Astrocyte (in vitro differentiated cells and primary cell): Measurements from ENCODE around the gene SYCP2. TPM values are rescaled to one million over a fixed set of nuclear protein-coding genes. Genes with fewer than 3 reads are reported as not detected.

ENCODE experiments used
- DNase-seq: peaks from one replicate; pipeline ENCODE4 v3.0.0-alpha.2; 2010; ENCODE audit warnings: low read depth
- FAIRE-seq: peaks from 2 replicates; lab custom pipeline; 2011; peaks lifted over from hg19 to GRCh38; lab: Jason Lieb, UNC
- H2AFZ ChIP-seq: 2 replicates; pipeline ENCODE4 v1.6.0; 2012; ENCODE audit warnings: low read depth, low read length, inconsistent platforms
- H3K27ac ChIP-seq: 2 replicates; pipeline ENCODE4 v1.5.1; 2011; ENCODE audit warnings: low read depth, low read length, inconsistent platforms
- H3K27me3 ChIP-seq: 2 replicates; pipeline ENCODE4 v1.6.0; 2011; ENCODE audit warnings: low read length, inconsistent platforms; ENCODE audit not compliant: insufficient read depth
- H3K36me3 ChIP-seq: 2 replicates; pipeline ENCODE4 v1.5.1; 2011; ENCODE audit warnings: low read length, inconsistent platforms; ENCODE audit not compliant: insufficient read depth
- H3K4me1 ChIP-seq: 2 replicates; pipeline ENCODE4 v1.5.1; 2011; ENCODE audit warnings: low read length, inconsistent platforms; ENCODE audit not compliant: insufficient read depth
- H3K4me2 ChIP-seq: 2 replicates; pipeline ENCODE4 v1.6.0; 2012; ENCODE audit warnings: low read length, inconsistent platforms
- H3K4me3 ChIP-seq: 2 replicates; pipeline ENCODE4 v1.5.1; 2011; ENCODE audit warnings: low read depth, mild to moderate bottlenecking, low read length, inconsistent platforms; ENCODE audit not compliant: insufficient read depth
- H3K79me2 ChIP-seq: 2 replicates; pipeline ENCODE4 v1.6.0; 2012; ENCODE audit warnings: mild to moderate bottlenecking, low read length, inconsistent platforms; ENCODE audit not compliant: insufficient read depth
- H3K9ac ChIP-seq: 2 replicates; pipeline ENCODE4 v1.6.0; 2012; ENCODE audit warnings: mild to moderate bottlenecking, low read length, inconsistent platforms
- H3K9me3 ChIP-seq: 2 replicates; pipeline ENCODE4 v1.5.1; 2012; ENCODE audit warnings: low read depth, mild to moderate bottlenecking, low read length, inconsistent platforms; ENCODE audit not compliant: insufficient read depth
- H4K20me1 ChIP-seq: 2 replicates; pipeline ENCODE4 v1.6.0; 2012; ENCODE audit warnings: low read length, inconsistent platforms; ENCODE audit not compliant: insufficient read depth
- H3K27ac Mint-ChIP-seq: one replicate; pipeline ENCODE4 v1.8.0; 2021; ENCODE audit warnings: mild to moderate bottlenecking, mixed read lengths; ENCODE audit not compliant: unreplicated experiment
- H3K27me3 Mint-ChIP-seq: one replicate; pipeline ENCODE4 v1.8.0; 2021; ENCODE audit warnings: low read depth, mixed read lengths; ENCODE audit not compliant: unreplicated experiment
- H3K36me3 Mint-ChIP-seq: one replicate; pipeline ENCODE4 v1.8.0; 2021; ENCODE audit warnings: low read depth, mixed read lengths; ENCODE audit not compliant: unreplicated experiment
- H3K4me1 Mint-ChIP-seq: one replicate; pipeline ENCODE4 v1.8.0; 2021; ENCODE audit warnings: low read depth, mixed read lengths; ENCODE audit not compliant: unreplicated experiment
- H3K4me3 Mint-ChIP-seq: one replicate; pipeline ENCODE4 v1.8.0; 2021; ENCODE audit warnings: mild to moderate bottlenecking, moderate library complexity, mixed read lengths; ENCODE audit not compliant: unreplicated experiment
- H3K9me3 Mint-ChIP-seq: one replicate; pipeline ENCODE4 v1.8.0; 2021; ENCODE audit warnings: mild to moderate bottlenecking, mixed read lengths; ENCODE audit not compliant: unreplicated experiment
- EZH2 ChIP-seq: IDR thresholded peaks from 2 replicates; pipeline ENCODE4 v1.6.1; 2012; ENCODE audit warnings: mild to moderate bottlenecking, low read length, inconsistent platforms; ENCODE audit not compliant: insufficient read depth
- total RNA-seq: library from RNA; stranded (reverse); gene quantifications from 2 replicates; pipeline ENCODE4 v1.2.1, GENCODE V29; 2021
- TF ChIP-seq, protein P1 (sequence below): IDR thresholded peaks from 2 replicates; pipeline ENCODE4 v1.5.1; 2011; ENCODE audit warnings: low read depth, mild to moderate bottlenecking, inconsistent platforms, low read length, moderate library complexity; ENCODE audit not compliant: insufficient read depth

SYCP2 gene
- total RNA-seq, 1 donor from 2014 or later = 0.27 TPM

DNA sequence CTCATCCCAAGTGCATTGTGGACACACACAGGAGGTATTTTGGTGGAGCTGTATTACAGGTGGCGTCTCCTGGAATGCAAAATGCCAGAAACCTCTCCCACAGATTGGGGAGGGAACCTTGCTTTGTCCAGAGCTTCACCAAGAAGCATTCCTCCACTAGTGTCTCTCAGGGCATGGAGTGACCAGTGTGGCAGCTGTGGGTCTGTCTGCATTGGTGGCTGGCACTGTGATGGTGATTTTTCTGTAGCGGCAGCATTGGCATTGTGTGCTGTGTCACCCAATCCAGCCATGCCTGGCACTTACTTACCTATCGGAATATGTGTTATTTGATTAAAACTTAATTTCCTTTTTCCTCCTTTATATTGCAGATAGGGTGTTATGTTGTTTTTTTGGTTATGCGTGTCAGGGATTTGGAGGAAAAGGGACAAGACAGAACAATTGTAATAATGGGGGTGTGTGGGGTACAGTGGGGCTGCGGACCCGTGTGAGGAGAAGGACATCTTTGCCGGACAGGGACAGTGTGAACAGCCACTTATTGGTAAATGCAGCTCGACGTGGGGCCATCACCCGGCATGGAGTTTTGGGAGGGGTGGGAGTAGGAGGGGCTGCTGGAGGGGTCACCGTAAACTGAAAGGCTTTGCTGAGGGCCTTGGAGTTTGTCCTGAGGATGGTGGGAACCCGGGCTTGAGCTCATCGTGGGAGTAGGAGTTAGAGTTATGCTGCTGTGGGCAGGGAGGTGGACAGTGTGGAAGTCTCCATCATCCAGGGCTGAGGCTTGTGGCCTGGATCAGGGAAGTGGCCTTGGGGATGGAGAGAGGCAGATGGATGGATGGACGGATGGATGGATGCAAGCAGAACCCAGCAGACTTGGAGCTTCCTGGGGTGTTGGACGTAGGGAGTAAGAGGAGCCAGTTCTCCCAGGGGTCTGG is 105.0 kb downstream of the SYCP2 start:
- peaks cover 40% of the 10 kb centered on the region for H3K27me3 Mint-ChIP-seq
- no peak overlapping the region for H3K27ac Mint-ChIP-seq
- no peaks in the 10 kb centered on the region for H3K4me1 ChIP-seq

DNA sequence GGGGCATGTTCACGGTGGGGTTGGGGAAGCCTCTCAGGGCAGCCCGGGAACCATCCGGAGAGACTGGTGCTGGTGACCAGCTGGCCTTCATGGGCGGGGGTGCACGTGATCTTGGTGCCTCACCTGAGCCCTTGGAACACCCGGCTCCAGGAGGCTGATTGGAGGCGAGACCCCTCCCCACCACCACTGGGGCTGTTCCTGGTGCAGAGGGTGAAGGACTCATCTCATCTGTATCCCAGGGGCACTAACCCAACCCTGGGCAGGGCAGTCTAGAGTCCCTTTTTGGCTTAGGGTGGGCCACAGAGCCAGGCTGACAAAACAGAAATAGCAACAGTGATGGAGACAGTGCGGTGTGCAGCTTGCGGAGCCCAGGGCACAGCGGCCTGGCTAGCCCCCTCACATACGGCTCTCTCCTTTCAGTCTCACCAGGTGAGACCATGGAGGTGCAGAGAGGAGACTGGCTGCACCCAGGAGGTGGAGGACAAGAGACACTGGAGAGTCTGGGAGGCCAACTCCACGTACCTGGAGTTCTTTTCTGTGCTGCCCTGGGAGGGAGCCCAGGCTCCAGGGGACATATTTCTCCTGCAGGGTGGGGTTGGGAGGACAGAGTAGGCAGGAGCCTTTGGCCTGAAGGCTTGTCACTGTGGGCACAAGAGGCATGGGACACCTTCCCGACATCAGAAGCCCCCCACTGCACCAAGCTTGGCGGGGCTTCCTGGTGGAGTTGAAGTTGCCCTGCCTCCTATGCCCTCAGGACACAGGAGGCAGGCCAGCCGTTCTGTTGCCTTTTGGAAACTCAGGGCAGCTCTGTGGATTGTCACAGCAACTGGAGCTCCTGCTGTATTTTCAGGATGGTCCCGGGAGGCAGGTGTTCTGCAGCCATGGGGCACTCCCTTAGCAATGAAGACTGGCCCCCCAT is 106.0 kb downstream of the SYCP2 start:
- TF ChIP-seq EZH2 = no peak
- TF ChIP-seq, protein P1, sequence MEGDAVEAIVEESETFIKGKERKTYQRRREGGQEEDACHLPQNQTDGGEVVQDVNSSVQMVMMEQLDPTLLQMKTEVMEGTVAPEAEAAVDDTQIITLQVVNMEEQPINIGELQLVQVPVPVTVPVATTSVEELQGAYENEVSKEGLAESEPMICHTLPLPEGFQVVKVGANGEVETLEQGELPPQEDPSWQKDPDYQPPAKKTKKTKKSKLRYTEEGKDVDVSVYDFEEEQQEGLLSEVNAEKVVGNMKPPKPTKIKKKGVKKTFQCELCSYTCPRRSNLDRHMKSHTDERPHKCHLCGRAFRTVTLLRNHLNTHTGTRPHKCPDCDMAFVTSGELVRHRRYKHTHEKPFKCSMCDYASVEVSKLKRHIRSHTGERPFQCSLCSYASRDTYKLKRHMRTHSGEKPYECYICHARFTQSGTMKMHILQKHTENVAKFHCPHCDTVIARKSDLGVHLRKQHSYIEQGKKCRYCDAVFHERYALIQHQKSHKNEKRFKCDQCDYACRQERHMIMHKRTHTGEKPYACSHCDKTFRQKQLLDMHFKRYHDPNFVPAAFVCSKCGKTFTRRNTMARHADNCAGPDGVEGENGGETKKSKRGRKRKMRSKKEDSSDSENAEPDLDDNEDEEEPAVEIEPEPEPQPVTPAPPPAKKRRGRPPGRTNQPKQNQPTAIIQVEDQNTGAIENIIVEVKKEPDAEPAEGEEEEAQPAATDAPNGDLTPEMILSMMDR = no peak
- Histone ChIP-seq H2AFZ (no peak overlapping the region), H3K4me1 (no peaks in the 10 kb centered on the region), H3K9me3 (no peaks in the 10 kb centered on the region), H4K20me1 (no peaks in the 10 kb centered on the region), H3K36me3 (no peaks in the 10 kb centered on the region), H3K27me3 (peaks cover 4% of the 10 kb centered on the region), H3K27ac (no peak overlapping the region), H3K79me2 (no peaks in the 10 kb centered on the region), H3K4me3 (no peak overlapping the region), H3K4me2 (no peak overlapping the region), H3K9ac (no peak overlapping the region)
- H3K36me3 Mint-ChIP-seq = no peaks in the 10 kb centered on the region
- peaks cover 2% of the 10 kb centered on the region for H3K9me3 Mint-ChIP-seq
- peaks cover 14% of the 10 kb centered on the region for H3K4me1 Mint-ChIP-seq
- peaks cover 45% of the 10 kb centered on the region for H3K27me3 Mint-ChIP-seq
- DNase-seq (no peak), FAIRE-seq (no peak)
- H3K27ac Mint-ChIP-seq = no peak overlapping the region
- H3K4me3 Mint-ChIP-seq = no peak overlapping the region

More for the DNA sequence above, 105.0 kb downstream of the SYCP2 start:
- no peak overlapping the region for H3K4me3 Mint-ChIP-seq
- DNase-seq (no peak), FAIRE-seq (no peak)
- H3K36me3 Mint-ChIP-seq = no peaks in the 10 kb centered on the region
- no peak for TF ChIP-seq EZH2
- TF ChIP-seq, protein P1 = no peak
- no peak overlapping the region for H3K9ac ChIP-seq
- H4K20me1 ChIP-seq = no peaks in the 10 kb centered on the region
- H3K36me3 ChIP-seq = no peaks in the 10 kb centered on the region
- H3K9me3 ChIP-seq = no peaks in the 10 kb centered on the region
- no peaks in the 10 kb centered on the region for H3K79me2 ChIP-seq
- H3K27me3 ChIP-seq = peaks cover 10% of the 10 kb centered on the region
- no peak overlapping the region for H3K27ac ChIP-seq
- peaks cover 14% of the 10 kb centered on the region for H3K4me1 Mint-ChIP-seq
- no peak overlapping the region for H3K4me2 ChIP-seq
- peaks cover 2% of the 10 kb centered on the region for H3K9me3 Mint-ChIP-seq
- H2AFZ ChIP-seq = no peak overlapping the region
- no peak overlapping the region for H3K4me3 ChIP-seq
